ENCODE measurements around the gene NFKB1.

Gene NFKB1

DNA sequence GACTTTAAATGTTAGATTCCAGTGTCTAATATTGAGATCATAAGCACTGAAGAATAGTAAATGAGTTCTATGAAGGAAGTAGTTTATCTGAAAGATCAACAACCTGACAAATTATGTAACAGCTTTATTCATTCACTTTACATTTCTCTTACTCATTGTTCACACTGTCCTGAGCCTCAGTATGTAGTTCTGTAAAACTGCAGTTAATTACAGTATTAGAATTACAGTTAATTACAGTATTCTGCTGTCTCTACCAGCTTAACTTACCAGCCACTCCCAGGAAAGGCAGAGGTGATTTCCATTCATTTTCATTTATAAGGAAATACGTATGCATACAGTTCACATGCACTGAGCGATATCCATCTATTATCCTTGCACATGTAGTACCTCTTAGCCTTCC lies 32.7 kb downstream of the NFKB1 start:
- peak; percentile 33 for DNase-seq

DNA sequence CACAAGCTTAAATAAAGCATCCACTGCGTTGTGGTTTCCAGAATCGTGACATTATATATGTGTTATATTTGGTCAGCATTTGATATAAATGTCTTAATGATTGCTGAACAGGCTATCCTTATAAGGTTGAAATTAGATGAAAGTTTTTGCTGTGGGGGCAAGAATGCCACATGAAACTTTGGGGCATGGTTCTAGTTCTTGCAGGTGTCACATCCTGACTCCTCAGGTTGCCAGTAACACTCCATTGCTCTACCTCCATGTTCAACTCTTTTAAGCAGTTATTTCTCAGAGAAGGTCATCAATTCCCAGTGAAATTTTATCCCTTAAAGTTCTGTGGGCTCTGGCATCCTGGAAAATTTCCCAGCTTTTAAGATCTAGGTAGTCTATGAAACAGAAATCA lies 33.7 kb downstream of the NFKB1 start:
- DNase-seq, result no peak

DNA sequence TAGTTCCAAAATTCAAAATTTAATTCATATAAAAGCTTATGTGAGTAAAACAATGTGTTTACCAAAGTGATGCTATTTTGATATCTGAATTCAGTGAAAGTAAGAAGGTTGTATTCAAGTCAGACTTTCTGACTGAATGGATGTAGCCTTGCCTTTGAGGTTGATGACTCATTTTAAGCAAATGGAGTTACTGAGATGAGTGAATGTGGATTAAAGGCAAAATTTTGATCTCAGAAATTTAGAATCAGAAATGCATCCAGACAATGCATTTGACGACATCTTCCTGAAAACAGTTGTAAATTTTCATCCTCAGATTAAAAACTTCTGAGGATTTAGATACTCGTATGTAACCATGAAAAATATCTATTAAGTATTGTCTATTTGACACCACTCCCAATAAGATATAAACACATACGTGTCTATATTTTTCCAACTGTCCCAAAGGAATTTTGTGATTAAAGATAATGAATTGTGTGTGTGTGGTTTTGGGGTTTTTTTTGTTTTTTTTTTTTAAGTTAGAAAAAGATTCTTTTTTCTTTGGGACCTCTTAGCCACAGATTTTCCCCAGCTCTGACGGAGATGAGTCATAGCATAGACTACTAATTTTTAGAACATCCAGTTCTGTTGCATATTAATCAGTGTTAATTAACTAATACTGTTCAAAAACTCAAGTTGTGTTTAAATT lies 34.4 kb downstream of the NFKB1 start:
- DNase-seq, result no peak

- DNase-seq, result no peak
These were observed 35.6 kb downstream of the NFKB1 start for GRCh38 chr4:102536768-102537167.

GRCh38 chr4:102537269-102537668 lies 36.1 kb downstream of the NFKB1 start:
- DNase-seq, result no peak

GRCh38 chr4:102541697-102542096 lies 40.5 kb downstream of the NFKB1 start:
- DNase-seq, result no peak

- DNase-seq, result peak; percentile 1
These were observed 42.1 kb downstream of the NFKB1 start for GRCh38 chr4:102543030-102543928.

DNA sequence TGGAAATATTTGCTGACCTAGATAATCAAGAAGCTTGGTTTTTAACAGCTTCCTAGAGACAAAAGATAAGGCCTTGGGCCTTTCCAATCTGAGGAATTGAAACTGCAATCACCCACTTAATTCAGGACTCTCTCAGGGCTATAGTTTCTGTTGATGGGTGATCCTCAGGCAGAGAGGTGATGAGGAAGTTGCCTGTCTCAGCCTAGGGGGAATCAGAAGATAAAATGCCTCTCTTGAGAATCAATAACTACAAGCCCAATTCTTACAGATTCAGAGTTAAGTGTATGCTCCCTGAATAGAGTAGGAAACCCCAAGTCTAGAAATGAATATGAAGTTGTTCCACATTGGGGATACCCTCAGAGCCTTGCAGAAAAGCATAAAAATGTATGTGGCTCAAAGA lies 45.5 kb downstream of the NFKB1 start:
- DNase-seq, result no peak

DNA sequence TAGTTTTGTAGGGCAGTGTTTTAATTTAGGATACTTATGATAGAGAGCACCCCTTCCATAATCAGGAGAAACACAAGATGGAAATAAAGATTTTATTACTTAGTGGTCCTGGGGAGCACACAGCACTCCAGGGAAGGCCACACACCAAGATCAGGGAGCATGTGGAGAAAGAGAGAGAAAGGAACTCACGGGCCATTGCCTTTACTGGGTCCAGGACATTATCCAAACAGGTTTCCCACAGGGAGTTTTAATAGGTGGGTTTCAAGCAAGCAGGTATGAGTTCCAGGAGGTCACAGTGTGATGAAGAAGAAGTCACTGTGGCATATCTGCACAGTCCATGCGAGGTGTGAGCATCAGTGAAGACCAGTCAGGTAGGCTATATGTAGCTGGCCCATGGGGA lies 46.8 kb downstream of the NFKB1 start:
- DNase-seq, result no peak

GRCh38 chr4:102551958-102552565 lies 50.9 kb downstream of the NFKB1 start:
- peak; percentile 31 for DNase-seq

DNA sequence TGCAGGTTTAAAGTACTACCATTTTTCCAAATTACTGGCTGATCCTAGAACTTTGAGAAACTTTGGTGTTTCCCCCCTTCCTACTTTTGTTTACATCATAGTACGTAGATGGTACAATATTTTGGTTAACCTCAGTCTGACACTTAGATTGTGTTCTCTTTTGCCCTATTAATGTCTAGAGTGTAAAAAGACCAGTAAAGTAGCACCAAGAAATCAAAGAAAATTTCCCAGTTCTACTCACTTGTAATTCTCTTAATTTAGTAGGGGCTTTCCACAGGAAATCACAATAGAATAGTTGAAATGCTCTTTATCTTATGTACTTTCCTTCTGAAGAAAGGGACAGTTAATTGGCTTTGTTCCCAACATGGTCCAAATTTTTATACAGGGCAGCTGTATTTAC lies 51.6 kb downstream of the NFKB1 start:
- no peak for DNase-seq

DNA sequence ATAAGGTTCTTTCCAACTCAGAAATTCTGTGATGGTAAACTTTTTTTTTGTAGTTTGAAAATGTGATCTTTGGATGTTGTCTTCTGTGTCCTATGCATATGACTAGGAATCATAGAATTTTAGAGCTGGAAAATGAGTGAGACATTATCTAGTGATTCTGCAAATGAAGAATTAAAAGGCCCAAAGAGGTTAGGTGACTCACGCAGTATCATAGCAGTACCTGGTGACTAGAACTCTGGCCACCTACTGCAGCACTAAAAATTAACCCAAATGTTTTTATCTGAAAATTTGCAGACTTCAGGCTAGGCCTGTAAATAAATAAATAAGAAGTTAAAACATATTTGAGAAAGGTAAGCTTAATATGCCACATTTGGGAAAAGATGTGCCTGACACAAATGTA lies 52.8 kb downstream of the NFKB1 start:
- DNase-seq, result no peak

DNA sequence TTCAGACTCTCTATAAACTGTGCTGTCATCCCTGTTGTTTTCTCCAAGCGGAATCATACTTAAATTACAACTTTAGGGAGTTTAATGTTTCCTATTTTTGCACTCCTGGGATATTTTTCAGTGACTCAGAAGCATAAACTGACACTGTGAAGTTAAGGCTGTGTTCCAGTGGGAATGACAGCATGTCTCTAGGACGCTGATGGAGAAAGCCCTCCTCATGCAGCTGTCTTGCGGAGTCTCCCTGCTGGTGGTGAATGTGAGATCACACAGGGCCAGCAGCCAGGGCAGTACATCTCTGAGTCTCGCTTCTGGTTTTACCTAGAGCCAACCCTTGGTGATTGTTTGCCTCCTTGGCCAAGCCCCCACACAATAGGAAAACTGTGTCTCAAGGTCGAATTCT lies 53.3 kb downstream of the NFKB1 start:
- peak; percentile 27 for DNase-seq

GRCh38 chr4:102554992-102555391 lies 53.8 kb downstream of the NFKB1 start:
- DNase-seq, result no peak

DNA sequence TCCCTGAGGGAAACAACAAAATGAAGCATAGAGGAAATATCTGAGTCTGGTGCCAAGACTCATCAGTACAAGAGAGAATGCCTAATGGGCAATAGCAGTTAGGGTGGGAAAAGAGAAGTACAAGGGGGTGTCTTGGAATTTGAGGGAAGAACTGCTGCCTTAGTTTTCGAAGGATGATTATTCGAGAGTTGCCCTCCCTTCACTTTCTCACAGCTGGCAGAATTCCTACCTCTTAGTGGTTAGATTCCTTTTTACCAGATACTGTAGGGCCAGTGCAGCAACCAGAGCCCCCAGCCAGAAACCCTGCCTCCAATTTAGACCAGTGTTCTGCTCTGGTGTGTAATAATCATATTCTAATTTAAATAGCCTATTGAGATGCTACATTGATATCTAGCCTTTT lies 56.5 kb downstream of the NFKB1 start:
- no peak for DNase-seq

DNA sequence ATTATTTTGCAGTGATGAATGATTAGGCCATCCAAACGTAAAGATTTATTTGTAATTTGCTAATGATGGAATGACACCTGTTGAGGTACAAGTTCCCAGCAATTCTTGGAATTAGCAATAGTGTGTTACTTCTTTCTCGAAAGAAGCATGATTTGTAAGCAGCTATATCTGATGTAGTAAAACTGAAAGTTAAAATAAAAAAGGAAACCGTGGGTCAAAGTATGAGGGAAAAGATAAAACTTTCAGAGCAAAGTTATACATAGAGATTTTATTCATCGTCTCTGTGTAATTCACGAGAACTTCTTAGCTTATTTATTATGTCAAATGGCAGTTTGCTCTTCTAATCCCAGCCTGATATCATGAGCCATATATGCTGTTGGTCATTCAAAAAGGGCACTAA lies 59.0 kb downstream of the NFKB1 start:
- no peak for DNase-seq

DNA sequence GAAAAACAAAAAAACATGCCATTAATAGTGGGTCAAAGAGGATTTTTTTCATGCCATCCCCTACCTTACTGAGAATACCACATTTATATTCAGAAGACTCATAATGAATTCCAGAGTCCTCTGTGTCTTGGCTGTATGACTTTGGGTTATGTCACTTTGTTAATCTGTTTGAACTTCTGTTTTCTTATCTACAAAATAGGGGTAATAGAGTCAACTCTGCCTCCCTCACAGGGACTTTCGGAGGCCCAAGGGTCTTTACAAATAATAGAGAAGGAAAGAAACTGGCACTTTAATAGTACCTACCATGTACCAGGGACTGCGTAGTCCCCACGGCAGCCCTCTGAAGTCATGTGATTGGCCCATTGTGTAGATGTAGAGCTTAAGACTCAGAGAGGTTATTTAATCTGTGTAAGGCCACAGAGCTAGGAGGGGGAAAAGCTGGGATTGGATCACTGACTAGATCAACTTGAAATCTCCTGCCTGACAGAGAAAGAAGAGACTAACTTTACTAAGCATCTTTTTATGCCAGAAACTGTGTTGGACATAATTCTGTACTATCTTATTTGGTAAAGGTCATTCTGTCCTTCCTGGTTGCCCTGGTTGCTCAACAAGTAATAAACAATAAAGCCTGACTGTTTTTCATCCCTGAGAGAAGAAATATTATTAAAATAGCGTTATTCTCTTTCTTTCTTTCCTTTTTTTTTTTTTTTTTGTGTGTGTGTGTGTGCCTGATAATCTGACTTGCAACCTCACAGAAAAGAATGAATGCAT lies 59.6 kb downstream of the NFKB1 start:
- DNase-seq, result no peak

DNA sequence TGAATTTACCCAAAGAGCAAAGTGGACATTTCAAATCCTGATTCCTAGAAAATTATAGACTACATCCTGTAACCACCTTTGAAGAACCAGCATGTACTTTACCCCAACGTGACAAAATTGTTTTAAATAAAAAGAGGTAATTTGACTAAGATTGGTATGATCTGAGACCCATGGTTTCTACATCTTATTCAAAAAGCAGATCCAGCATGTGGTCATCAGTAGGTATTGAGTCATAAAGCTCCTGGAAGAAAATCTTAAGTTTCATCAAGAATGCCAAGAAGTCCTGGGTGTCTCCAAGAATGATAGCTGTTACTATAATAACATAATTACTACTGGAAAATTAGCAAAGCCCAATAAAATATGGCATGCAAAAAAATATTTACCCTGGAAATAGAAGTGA lies 61.8 kb downstream of the NFKB1 start:
- no peak for DNase-seq

- no peak for DNase-seq
These were observed 63.4 kb downstream of the NFKB1 start for GRCh38 chr4:102564399-102565059.

DNA sequence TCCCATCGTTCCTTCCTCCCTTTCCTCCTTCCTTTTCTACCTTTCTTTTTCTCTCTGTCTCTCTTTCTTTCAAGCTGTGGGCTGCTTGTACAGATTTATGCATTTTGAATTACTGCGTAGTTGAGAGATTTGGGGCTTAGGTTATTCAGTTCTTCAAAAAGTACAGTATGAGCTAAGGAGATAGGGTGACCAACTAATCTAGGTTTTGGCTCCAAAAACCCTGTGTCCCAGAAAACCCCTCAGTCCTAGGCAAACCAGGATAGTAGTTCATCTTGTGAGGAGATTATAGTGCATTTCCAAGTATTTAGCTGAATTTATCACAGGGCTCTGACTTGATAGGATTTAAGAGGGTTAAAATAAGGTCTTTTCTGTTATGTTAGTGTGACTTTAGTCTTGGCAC lies 64.5 kb downstream of the NFKB1 start:
- DNase-seq, result no peak

DNA sequence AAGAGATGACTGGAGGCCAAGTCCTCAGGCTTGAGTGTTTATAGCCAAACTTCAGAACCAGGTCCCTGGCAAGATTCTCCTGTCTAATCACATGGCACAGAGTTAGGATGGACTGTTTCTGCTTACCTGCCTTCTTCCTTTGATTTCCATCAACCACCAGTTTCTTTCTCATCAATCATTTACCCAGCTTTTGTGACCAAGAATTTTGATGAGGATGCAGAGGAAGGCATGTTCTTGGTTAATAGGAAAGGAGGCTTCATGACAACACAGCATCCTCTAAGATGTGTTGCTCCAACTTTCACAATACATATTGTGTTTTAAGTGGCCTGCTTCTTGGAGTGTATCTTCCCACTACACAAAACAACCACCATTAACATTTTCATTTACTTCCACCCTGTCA lies 65.3 kb downstream of the NFKB1 start:
- no peak for DNase-seq

DNA sequence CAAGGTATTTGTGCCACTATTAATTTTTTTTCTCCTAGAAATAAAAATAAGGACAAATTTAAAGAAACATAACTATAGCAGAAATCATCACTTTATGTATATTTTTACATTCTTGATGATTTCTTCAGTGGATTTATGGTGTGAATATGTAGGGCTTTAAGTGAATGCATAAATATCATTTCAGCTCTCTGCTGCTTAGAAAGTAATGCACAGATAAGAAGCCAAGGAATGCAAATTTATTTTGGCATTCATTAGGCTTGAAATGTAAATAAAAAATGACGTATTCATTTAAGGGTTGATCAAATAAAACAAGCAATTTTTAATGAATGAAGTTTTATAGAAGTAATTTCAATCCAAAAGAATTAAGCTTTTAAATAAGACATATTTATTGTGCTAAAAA lies 66.3 kb downstream of the NFKB1 start:
- DNase-seq, result no peak

DNA sequence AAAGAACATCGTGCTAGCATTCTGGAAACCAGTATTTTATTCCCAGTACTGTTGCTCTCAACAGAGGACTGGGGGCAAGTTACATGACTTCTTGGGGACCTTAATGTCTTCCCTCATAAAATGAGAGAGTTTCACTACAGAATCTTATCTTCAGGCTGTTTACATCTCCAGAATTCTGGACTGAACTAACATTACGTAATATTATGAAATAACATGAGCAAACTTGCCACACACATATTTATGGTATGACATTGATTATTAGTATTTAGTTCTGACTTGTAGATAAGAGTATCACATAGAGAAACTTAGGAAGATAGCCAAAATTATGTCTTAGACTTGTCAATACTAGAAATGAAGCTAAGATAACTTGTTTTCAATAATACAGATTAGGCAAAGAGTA lies 68.0 kb downstream of the NFKB1 start:
- DNase-seq, result no peak
